Measurements from ENCODE around the gene SERPINA4. TPM values are rescaled to one million over a fixed set of nuclear protein-coding genes. Genes with fewer than 3 reads are reported as not detected.

SERPINA4 gene
- total and polyA plus RNA-seq, 9 of the 15 experiments (the other 6 are each of a cell fraction or from before 2014, with no cell fraction given) = not detected

DNA sequence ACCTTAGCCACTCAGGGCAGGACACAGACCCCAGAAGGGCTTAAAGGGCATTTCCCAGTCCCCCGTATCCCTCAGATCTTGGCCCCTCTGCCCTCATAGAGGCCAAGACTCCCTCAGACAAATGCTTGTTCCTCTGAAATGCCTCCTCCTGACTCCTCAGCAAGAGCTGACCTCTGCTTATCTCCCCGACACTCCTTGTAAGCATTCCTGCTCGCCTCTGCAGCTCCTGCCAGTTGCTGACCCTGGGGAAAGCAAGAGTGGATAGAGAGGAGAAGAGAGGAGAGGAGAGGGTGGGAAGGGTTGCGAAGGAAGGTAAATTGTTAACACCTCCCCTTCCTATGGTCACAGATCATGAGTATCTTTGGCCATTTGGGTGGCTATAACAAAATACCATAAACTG lies 27.1 kb downstream of the SERPINA4 start:
- no peaks in the 10 kb centered on the region for H3K9me1 ChIP-seq (ENCODE audit: control insufficient read depth, insufficient read depth, low read length)
- TF ChIP-seq ZNF584 (CRISPR knock-in tag; IDR thresholded peaks at IDR 0.05; ENCODE audit: low read depth) (no peak), PTBP1 (IDR thresholded peaks at IDR 0.05; ENCODE audit: low read depth, low read length) (no peak), GATAD2B (IDR thresholded peaks at IDR 0.05; ENCODE audit: borderline replicate concordance) (no peak), ZBTB17 (CRISPR knock-in tag; IDR thresholded peaks at IDR 0.05) (no peak), NKRF (IDR thresholded peaks at IDR 0.05; ENCODE audit: borderline replicate concordance) (no peak), HNRNPUL1 (IDR thresholded peaks at IDR 0.05; ENCODE audit: low read length) (no peak), OTX1 (CRISPR knock-in tag; IDR thresholded peaks at IDR 0.05) (no peak), NR2C1 (IDR thresholded peaks at IDR 0.05) (no peak), NR2C1 (tag; IDR thresholded peaks at IDR 0.05) (no peak), PHTF2 (CRISPR knock-in tag; IDR thresholded peaks at IDR 0.05) (no peak), ZNF695 (CRISPR knock-in tag; IDR thresholded peaks at IDR 0.05) (no peak), CC2D1A (IDR thresholded peaks at IDR 0.05) (no peak), MCM3 (IDR thresholded peaks at IDR 0.05) (no peak), ZNF165 (CRISPR knock-in tag; IDR thresholded peaks at IDR 0.05; ENCODE audit: borderline replicate concordance) (no peak), ARID2 (IDR thresholded peaks at IDR 0.05) (no peak), CCNT2 (IDR thresholded peaks at IDR 0.05; ENCODE audit: borderline replicate concordance, extremely low read depth, insufficient read length, low read depth, low read length) (no peak)
- TF ChIP-seq, protein P1, sequence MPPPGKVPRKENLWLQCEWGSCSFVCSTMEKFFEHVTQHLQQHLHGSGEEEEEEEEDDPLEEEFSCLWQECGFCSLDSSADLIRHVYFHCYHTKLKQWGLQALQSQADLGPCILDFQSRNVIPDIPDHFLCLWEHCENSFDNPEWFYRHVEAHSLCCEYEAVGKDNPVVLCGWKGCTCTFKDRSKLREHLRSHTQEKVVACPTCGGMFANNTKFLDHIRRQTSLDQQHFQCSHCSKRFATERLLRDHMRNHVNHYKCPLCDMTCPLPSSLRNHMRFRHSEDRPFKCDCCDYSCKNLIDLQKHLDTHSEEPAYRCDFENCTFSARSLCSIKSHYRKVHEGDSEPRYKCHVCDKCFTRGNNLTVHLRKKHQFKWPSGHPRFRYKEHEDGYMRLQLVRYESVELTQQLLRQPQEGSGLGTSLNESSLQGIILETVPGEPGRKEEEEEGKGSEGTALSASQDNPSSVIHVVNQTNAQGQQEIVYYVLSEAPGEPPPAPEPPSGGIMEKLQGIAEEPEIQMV (tag; conservative IDR thresholded peaks at IDR 0.05; ENCODE audit: low read depth) = no peak
- TF ChIP-seq, protein P2, sequence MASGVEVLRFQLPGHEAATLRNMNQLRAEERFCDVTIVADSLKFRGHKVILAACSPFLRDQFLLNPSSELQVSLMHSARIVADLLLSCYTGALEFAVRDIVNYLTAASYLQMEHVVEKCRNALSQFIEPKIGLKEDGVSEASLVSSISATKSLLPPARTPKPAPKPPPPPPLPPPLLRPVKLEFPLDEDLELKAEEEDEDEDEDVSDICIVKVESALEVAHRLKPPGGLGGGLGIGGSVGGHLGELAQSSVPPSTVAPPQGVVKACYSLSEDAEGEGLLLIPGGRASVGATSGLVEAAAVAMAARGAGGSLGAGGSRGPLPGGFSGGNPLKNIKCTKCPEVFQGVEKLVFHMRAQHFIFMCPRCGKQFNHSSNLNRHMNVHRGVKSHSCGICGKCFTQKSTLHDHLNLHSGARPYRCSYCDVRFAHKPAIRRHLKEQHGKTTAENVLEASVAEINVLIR (CRISPR knock-in tag; IDR thresholded peaks at IDR 0.05) = no peak
- TF ChIP-seq, protein P3, sequence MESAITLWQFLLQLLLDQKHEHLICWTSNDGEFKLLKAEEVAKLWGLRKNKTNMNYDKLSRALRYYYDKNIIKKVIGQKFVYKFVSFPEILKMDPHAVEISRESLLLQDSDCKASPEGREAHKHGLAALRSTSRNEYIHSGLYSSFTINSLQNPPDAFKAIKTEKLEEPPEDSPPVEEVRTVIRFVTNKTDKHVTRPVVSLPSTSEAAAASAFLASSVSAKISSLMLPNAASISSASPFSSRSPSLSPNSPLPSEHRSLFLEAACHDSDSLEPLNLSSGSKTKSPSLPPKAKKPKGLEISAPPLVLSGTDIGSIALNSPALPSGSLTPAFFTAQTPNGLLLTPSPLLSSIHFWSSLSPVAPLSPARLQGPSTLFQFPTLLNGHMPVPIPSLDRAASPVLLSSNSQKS (CRISPR knock-in tag; IDR thresholded peaks at IDR 0.05) = no peak
- DNase-seq (ENCODE audit: extremely low read depth in 1 of 4, low spot score in 3 of 4) = no peak
- H3K9ac ChIP-seq (ENCODE audit: insufficient read depth in 1 of 2, low read depth in 2 of 2, low read length in 2 of 2) = no peak overlapping the region
- H3K4me1 ChIP-seq (replicated peaks in 1 of 2; ENCODE audit: control insufficient read depth in 2 of 2, insufficient read depth in 2 of 2, low read length in 2 of 2) = no peaks in the 10 kb centered on the region
- no peak for FAIRE-seq
- ATAC-seq = no peak
- no peaks in the 10 kb centered on the region for H3K9me3 ChIP-seq (replicated peaks; ENCODE audit: control insufficient read depth, insufficient read depth, low read depth, low read length)
- H3K27ac ChIP-seq (ENCODE audit: extremely low read depth, low read depth, low read length) = no peak overlapping the region
- intact Hi-C loops (cut with micrococcal nuclease) (no loop called here), in situ Hi-C loops (cut with MboI) (no loop called here)
- WGBS (ENCODE audit: insufficient coverage, low coverage, missing lambda C conversion rate) = 0% methylated on average over 1 of the region's 4 CpGs
- POLR2A ChIA-PET = interaction anchor here (0.8 kb wide), 1 partner anchor 13 kb away, joined by 5 read pairs; no protein-coding TSS in a partner anchor
- BruUV-seq (replicated peaks) = no TSS peak
- no peaks in the 10 kb centered on the region for H4K20me1 ChIP-seq (replicated peaks; ENCODE audit: control insufficient read depth, insufficient read depth, low read length)
- H3K79me2 ChIP-seq (ENCODE audit: control insufficient read depth, insufficient read depth, low read length) = no peaks in the 10 kb centered on the region
- H3K4me3 ChIP-seq = no peak overlapping the region
- H3K4me2 ChIP-seq (ENCODE audit: insufficient read depth, low read length) = no peak overlapping the region
- no peaks in the 10 kb centered on the region for H3K27me3 ChIP-seq (ENCODE audit: control insufficient read depth in 2 of 2, insufficient read depth in 2 of 2, low read length in 2 of 2)
- H2AFZ ChIP-seq (ENCODE audit: low read depth, low read length) = no peak overlapping the region
- CTCF ChIA-PET (ENCODE audit: low intra/inter-chr PET ratio) = no interaction called here
- no peaks in the 10 kb centered on the region for H3K36me3 ChIP-seq (ENCODE audit: control insufficient read depth, insufficient read depth, low read length)
